GM19372 (cell line): ENCODE results near the gene ATG101.

Experiments
- ATAC-seq: cut with Tn5 transposase; IDR thresholded peaks from one replicate; pipeline ENCODE4 v1.9.1; 2021; ENCODE audit warnings: mild to moderate bottlenecking, low read depth, moderate library complexity; ENCODE audit not compliant: unreplicated experiment

Gene ATG101

GRCh38 chr12:52069327-52070184, at the start of gene ATG101:
TSS of gene ATG101 (plus strand) at chr12:52069978. CDS start at chr12:52073651, 3,673 bp downstream.
- ATAC-seq = peak; percentile 92

- ATAC-seq = no peak
Observed at GRCh38 chr12:52020539-52021336, 49.0 kb upstream of the ATG101 start.

GRCh38 chr12:52022841-52023181, 47.0 kb upstream of the ATG101 start:
- ATAC-seq = no peak

GRCh38 chr12:52023182-52023975, 46.4 kb upstream of the ATG101 start:
- ATAC-seq = peak; percentile 40

- no peak for ATAC-seq
Observed at GRCh38 chr12:52023976-52024688, 45.6 kb upstream of the ATG101 start.

- no peak for ATAC-seq
Observed at GRCh38 chr12:52024845-52025230, 44.9 kb upstream of the ATG101 start.

GRCh38 chr12:52026263-52026662, 43.5 kb upstream of the ATG101 start:
- no peak for ATAC-seq

GRCh38 chr12:52027085-52027843, 42.5 kb upstream of the ATG101 start:
- no peak for ATAC-seq

- ATAC-seq = no peak
Observed at GRCh38 chr12:52029685-52030084, 40.1 kb upstream of the ATG101 start.

- ATAC-seq = no peak
Observed at GRCh38 chr12:52032446-52032803, 37.4 kb upstream of the ATG101 start.

GRCh38 chr12:52032804-52033445, 36.9 kb upstream of the ATG101 start:
- ATAC-seq = peak; percentile 89

- ATAC-seq = no peak
Observed at GRCh38 chr12:52033446-52034140, 36.2 kb upstream of the ATG101 start.

- no peak for ATAC-seq
Observed at GRCh38 chr12:52035190-52035589, 34.6 kb upstream of the ATG101 start.

- no peak for ATAC-seq
Observed at GRCh38 chr12:52035926-52036325, 33.9 kb upstream of the ATG101 start.

GRCh38 chr12:52036587-52037171, 33.1 kb upstream of the ATG101 start:
- peak; percentile 51 for ATAC-seq

- peak; percentile 8 for ATAC-seq
Observed at GRCh38 chr12:52037248-52037861, 32.4 kb upstream of the ATG101 start.

GRCh38 chr12:52038447-52038846, 31.3 kb upstream of the ATG101 start:
- no peak for ATAC-seq

- ATAC-seq = no peak
Observed at GRCh38 chr12:52041035-52041434, 28.7 kb upstream of the ATG101 start.
